Activated CD8-positive, alpha-beta T cell treated with anti-CD3 and anti-CD28 coated beads for 36 hours (primary cell): ENCODE results near the gene HSD17B8. TPM values are rescaled to one million over a fixed set of nuclear protein-coding genes. Genes with fewer than 3 reads are reported as not detected.
A peak's percentile ranks its signal among the peaks of the same experiment; 100 is the strongest.

Experiments
- ATAC-seq: fragments of 200-7000 bp; cut with Tn5 transposase; one replicate; pipeline ENCODE4 v1.10.0; 2021; ENCODE audit warnings: mild to moderate bottlenecking, moderate library complexity
- CTCF ChIA-PET: fragments of 350-600 bp; sonication (Branson Sonifier 250); formaldehyde crosslinking; loops from one replicate; lab custom pipeline; 2021; ENCODE audit warnings: antibody characterized with exemption; lab: Charles Lee
- POLR2A ChIA-PET: fragments of 350-600 bp; sonication (Branson Sonifier 250); formaldehyde crosslinking; loops from one replicate; lab custom pipeline; 2021; ENCODE audit warnings: antibody characterized with exemption; lab: Charles Lee
- DNase-seq: peaks from one replicate; pipeline ENCODE4 v3.0.0-alpha.2; 2020
- H3K27ac Mint-ChIP-seq: one replicate; pipeline ENCODE4 v1.8.0; 2021; ENCODE audit warnings: mild to moderate bottlenecking, mixed read lengths
- H3K27me3 Mint-ChIP-seq: one replicate; pipeline ENCODE4 v1.8.0; 2021; ENCODE audit warnings: mixed read lengths
- H3K36me3 Mint-ChIP-seq: one replicate; pipeline ENCODE4 v1.8.0; 2021; ENCODE audit warnings: low read depth, mixed read lengths
- H3K4me1 Mint-ChIP-seq: one replicate; pipeline ENCODE4 v1.8.0; 2021; ENCODE audit warnings: low read depth, mixed read lengths
- H3K4me3 Mint-ChIP-seq: one replicate; pipeline ENCODE4 v1.8.0; 2021; ENCODE audit warnings: mild to moderate bottlenecking, moderate library complexity, mixed read lengths
- H3K9me3 Mint-ChIP-seq: one replicate; pipeline ENCODE4 v1.8.0; 2021; ENCODE audit warnings: mixed read lengths
- CTCF ChIP-seq: fragments of 200-600 bp; IDR thresholded peaks from one replicate; pipeline ENCODE4 v1.8.0; 2022; ENCODE audit warnings: antibody characterized with exemption, mild to moderate bottlenecking
- intact Hi-C: fragments of 100-400 bp; cut with micrococcal nuclease; formaldehyde crosslinking; loops from one replicate; pipeline ENCODE4 v1.10.0; 2022
- total RNA-seq, 2 experiments: library from RNA; stranded (reverse); gene quantifications; one replicate each; pipeline ENCODE4 v1.2.3, GENCODE V29; 2021

Gene HSD17B8
- total RNA-seq, 2 experiments from 2014 or later = 40.6 to 42.0 TPM

GRCh38 chr6:33189625-33190448, 14.6 kb upstream of the HSD17B8 start:
- TF ChIP-seq CTCF = no peak
- ATAC-seq = no peak
- Mint-ChIP-seq H3K36me3 (peaks cover 7% of the 10 kb centered on the region), H3K4me1 (peaks cover 17% of the 10 kb centered on the region), H3K27me3 (peaks cover 14% of the 10 kb centered on the region), H3K4me3 (no peak overlapping the region), H3K9me3 (no peaks in the 10 kb centered on the region), H3K27ac (no peak overlapping the region)
- ChIA-PET CTCF (interaction anchor here (0.7 to 2.0 kb wide), 7 partner anchors 8 to 66 kb away, joined by 3 to 8 read pairs (median 3); no protein-coding TSS in a partner anchor), POLR2A (interaction anchor here (0.8 to 2.1 kb wide), 4 partner anchors 10 to 19 kb away, joined by 3 to 6 read pairs (median 5); partner anchors contain the start of genes HSD17B8, RING1 and RXRB)
- DNase-seq = no peak
- intact Hi-C loops = no loop called here

- intact Hi-C loops = no loop called here
- no peak for TF ChIP-seq CTCF
- Mint-ChIP-seq H3K4me3 (no peak overlapping the region), H3K9me3 (no peaks in the 10 kb centered on the region), H3K4me1 (peaks cover 17% of the 10 kb centered on the region), H3K36me3 (peaks cover 14% of the 10 kb centered on the region), H3K27ac (no peak overlapping the region), H3K27me3 (peaks cover 14% of the 10 kb centered on the region)
- ChIA-PET POLR2A (interaction anchor here (1.0 to 2.1 kb wide), 3 partner anchors 12 to 18 kb away, joined by 5 to 6 read pairs (median 5); partner anchors contain the start of genes HSD17B8 and RING1), CTCF (interaction anchor here (0.7 to 2.0 kb wide), 6 partner anchors 7 to 66 kb away, joined by 3 to 8 read pairs (median 5); no protein-coding TSS in a partner anchor)
- no peak for ATAC-seq
- DNase-seq = no peak
Observed at GRCh38 chr6:33190504-33191107, 13.8 kb upstream of the HSD17B8 start.

GRCh38 chr6:33191383-33192104, 12.9 kb upstream of the HSD17B8 start:
- intact Hi-C loops = no loop called here
- H3K4me1 Mint-ChIP-seq = peaks cover 19% of the 10 kb centered on the region
- CTCF ChIA-PET = no interaction called here
- ATAC-seq = no peak
- POLR2A ChIA-PET = interaction anchor here (0.8 to 1.1 kb wide), 4 partner anchors 8 to 85 kb away, joined by 3 to 4 read pairs (median 3); partner anchors contain the start of gene B3GALT4
- DNase-seq = no peak
- TF ChIP-seq CTCF = no peak
- H3K27me3 Mint-ChIP-seq = peaks cover 14% of the 10 kb centered on the region
- H3K36me3 Mint-ChIP-seq = peaks cover 22% of the 10 kb centered on the region
- H3K27ac Mint-ChIP-seq = no peak overlapping the region
- H3K4me3 Mint-ChIP-seq = no peak overlapping the region
- no peaks in the 10 kb centered on the region for H3K9me3 Mint-ChIP-seq

GRCh38 chr6:33192105-33192646, 12.3 kb upstream of the HSD17B8 start, which contains the start of gene COL11A2:
Gene COL11A2 (minus strand): TSS chr6:33192467. CDS start chr6:33192240, 227 bp downstream.
- Mint-ChIP-seq H3K4me3 (peak within 1 kb of the TSS; percentile 60), H3K9me3 (no peaks in the 10 kb centered on the region), H3K36me3 (peaks cover 27% of the 10 kb centered on the region), H3K4me1 (peaks cover 23% of the 10 kb centered on the region), H3K27me3 (peaks cover 13% of the 10 kb centered on the region), H3K27ac (no peak within 1 kb of the TSS)
- TF ChIP-seq CTCF = no peak
- ChIA-PET POLR2A (interaction anchor here (0.8 to 1.1 kb wide), 4 partner anchors 8 to 84 kb away, joined by 3 to 4 read pairs (median 3); partner anchors contain the start of gene B3GALT4), CTCF (no interaction called here)
- no peak for DNase-seq
- intact Hi-C loops = no loop called here
- ATAC-seq = peak; percentile 35
